ENCODE data around the gene SLC8A2.
A peak's percentile ranks its signal among the peaks of the same experiment; 100 is the strongest.
"Not testable (repeated sequence)": the region's sequence is repeated elsewhere in the genome, so short reads cannot be mapped to it uniquely, and the experiment has no call there.

Gene SLC8A2

GRCh38 chr19:47428177-47428894 is 43.4 kb downstream of the SLC8A2 start:
- peak; percentile 97 for DNase-seq

DNA sequence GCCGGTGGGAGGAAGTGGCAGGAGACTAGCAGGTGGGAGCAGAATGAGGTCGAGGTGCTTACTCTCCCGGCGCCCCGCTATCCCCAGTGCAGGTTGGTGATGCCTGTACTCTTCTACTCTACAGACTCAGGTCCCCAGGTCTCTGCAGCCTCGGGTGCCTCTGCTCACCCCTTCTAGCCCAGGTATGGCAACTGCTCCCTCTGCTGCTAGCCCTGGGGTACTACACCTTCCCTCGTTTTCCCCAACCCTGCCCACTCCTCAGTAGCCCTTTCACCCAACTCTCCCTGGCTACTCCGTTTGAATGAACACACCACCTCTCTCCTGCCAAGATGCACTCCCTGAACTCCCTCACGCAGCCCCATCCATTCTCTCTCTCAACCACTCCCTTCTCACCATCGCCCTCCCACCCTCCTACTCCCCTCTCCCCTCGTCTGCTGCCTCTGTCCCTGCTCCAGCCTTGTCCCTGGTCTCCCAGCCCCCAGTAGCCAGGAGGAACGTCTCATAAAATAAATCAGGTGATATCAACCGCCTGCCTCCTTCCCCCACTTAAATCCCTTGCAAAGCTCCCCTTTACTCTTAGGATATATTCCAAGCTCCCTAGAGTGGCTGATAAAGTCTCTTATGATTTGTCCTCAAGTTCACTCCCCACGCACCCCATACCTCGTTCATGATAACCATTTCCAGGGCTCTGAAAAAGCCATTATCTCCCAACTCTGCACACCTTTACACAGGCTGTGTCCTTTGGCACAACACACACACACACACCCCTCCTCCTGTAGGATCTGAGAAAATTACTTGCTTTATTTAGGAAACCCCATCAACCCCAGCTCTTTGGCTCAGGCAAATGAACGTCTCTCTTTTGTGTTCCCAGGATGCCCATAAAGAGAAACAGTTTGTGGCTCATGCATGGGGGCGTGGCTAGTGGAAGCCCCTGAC is 44.2 kb downstream of the SLC8A2 start:
- DNase-seq: peak; percentile 73

DNA sequence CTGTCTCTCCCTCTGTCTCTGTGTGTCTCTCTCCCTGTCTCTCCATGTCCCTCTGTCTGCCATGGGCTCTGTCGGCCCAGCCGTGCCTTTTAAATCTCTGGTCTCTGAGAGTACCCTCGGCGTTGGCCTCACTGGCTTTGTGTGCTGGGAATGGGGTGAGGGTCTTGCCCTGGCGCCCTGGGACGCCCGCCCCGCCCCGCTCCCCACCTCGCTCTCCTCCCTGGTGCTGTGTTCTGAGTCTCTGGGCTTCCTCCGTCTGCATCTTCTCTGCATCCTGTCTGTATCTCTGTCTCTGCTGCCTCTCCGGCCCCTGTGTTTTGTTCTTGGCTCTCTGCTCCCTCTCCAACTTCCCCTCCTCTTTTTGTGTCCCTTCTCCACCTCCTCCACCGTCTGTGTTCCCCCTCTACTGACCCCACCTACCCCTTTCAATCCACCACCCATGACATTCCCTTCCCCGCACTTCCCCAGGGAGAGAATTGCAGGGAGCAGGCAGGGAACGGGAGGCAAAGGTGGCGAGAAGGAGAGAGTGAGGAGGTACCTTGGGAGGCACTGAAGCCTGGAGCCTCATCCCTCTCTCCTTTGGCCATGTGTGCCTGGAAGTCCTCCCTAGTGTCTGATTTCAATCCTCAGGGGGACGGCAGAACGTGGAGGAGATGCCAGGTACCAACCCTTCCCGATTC is 48.4 kb downstream of the SLC8A2 start:
- DNase-seq: no peak

DNA sequence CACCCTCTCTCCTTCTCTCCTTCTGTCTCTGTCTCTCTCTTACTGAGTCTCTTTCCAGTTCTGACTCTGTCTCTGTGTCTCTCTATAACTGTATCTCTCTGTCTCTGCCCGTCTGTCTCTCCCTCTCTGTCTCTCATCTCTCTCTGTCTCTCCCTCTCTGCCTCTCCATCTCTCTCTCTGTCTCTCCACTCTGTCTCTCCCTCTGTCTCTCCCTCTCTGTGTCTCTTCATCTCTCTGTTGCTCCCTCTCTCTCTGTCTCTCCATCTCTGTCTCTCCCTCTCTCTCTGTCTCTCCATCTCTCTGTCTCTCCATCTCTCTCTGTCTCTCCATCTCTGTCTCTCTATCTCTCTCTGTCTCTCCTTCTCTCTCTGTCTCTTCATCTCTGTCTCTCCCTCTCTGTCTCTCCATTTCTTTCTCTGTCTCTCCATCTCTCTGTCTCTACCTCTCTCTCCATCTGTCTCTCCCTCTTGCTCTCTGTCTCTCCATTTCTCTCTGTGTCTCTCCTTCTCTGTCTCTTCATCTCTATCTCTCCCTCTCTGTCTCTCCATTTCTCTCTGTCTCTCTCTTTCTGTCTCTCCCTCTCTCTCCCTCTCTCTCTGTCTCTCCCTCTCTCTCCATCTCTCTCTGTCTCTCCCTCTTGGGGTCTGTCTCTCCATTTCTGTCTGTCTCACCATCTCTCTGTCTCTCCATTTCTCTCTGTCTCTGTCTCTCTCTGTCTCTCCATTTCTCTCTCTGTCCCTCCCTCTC is 49.1 kb downstream of the SLC8A2 start:
- no peak for DNase-seq

DNA sequence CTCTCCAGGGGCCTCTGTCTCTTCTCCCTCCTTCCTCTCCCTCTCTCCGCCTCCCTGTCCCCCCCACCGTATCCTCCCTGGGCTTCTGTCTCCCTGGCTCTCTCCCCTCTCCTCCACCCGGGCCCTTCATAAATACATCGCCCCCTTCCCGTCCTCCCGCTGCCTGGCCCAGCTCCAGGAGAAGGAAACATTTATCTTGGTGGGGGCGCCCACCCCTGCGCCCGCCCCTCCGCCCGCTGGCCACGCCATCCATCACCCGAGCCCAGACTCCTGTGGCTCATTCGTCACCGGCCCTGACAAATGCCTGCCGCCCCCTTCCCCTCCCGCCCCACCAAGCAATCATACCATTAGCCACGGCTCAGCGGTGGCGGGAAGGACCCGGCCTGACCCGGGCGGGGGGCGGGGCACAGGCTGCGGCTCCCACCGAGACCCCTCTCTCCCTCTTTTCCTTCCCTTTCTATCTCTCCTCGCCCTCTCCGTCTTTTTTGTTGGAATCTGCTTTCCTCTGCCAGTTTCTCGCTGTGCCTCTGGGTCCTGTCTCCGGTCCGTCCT is 49.8 kb downstream of the SLC8A2 start:
- peak; percentile 73 for DNase-seq

GRCh38 chr19:47421244-47421786 is 50.4 kb downstream of the SLC8A2 start:
- DNase-seq: no peak

DNA sequence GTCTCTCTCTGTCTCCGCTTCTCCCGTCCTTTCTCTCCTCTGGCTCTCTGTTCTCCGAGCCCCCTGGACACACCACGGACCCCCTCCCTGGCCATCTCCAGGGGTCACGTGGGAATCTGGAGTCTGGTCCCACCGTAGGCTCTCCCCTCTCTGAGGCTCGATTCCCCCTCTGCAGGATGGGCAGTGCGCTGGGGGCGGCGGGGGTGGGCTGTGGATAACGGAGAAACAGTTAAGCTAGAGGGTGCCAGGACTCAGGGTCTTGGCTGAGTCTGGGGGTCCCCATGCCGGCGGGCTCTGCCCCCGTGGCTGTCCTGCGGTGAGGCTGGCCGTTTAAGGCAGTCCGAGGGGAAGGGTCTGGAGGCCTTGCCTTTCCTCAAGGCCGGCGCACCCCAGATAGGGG is 51.9 kb downstream of the SLC8A2 start:
- no peak for DNase-seq

- DNase-seq: peak; percentile 53
Measured at GRCh38 chr19:47419030-47419783, 52.5 kb downstream of the SLC8A2 start, which contains the start of gene MEIS3. MEIS3 (minus strand) TSS chr19:47419527; CDS start chr19:47419081, 446 bp downstream.

DNA sequence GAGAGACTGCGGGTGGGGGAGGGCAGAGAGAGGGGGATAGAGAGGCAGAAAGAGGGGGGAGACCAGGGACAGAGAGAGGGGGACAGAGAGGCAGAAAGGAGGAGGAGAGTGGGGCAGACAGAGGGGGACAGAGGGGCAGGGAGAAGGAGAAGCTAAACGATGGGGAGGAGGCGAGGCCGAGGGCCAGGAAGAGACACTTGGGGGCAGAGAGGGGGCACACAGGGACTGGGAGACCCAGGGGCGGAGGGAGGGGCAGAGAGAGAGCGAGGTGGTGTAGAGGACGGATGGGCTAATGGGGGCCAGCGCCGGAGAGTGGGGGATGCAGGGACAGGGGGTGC is 53.0 kb downstream of the SLC8A2 start:
- no peak for DNase-seq

DNA sequence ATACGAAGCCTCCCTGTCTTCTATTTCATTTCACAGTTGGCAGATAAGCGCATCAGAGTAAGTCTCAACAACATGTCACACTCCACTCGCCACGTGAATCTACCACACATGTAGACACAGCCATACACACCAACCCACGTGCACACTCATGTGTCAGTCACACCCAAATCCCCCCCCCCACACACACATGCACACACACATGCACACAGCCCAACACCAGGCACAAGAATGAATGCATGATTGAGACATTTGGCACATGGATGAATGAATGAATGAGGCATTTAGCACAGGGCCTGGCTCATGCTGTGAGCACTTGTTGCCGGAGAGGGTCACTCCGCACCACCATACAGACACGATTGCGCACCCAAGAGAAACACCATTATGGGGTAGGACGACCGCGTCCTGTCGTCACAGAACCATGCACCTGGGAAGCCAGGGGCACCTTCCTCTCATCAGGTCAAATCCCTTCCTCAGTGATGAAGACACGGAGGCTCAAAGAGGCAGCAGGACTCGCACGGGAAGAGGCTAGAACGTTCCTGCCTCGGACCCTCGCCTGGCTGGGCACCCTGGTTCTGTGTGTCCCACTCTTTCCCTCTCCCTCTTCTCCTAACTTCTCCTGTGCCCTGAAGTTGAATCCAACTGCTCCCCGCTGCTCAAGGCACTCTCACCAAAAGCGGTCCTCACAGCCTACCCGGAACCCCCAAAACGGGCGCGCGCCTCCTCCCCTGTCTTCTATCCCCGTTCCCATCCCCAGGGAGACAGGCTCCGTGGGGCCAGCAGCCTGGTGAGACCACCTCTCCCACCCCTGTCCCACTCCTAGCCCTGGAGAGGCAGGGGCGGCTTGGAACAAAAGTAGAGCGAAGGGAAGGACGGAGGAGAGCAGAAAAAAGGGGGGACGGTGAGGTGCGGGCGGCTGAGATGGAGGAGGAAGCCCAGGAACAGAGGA is 53.7 kb downstream of the SLC8A2 start:
- DNase-seq: peak; percentile 21

- no peak for DNase-seq
Measured at GRCh38 chr19:47417107-47417745, 54.5 kb downstream of the SLC8A2 start.

DNA sequence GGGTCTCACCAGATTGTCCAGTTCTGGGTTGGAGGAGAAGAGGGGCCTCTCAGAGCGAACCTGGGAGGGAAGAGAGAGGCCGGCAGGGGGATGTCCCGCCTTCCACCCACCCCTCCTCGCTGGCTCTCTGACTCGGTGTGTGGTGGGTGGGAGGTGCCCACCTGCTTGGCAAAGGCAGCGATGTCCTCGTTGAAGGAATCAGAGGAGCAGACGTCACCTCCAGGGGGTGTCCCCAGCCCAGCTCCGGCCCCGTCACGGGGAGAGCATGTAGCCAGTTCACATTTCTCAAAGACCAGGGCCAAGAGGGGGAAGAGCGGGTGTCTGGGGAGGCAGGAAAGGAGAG is 55.1 kb downstream of the SLC8A2 start:
- no peak for DNase-seq

DNA sequence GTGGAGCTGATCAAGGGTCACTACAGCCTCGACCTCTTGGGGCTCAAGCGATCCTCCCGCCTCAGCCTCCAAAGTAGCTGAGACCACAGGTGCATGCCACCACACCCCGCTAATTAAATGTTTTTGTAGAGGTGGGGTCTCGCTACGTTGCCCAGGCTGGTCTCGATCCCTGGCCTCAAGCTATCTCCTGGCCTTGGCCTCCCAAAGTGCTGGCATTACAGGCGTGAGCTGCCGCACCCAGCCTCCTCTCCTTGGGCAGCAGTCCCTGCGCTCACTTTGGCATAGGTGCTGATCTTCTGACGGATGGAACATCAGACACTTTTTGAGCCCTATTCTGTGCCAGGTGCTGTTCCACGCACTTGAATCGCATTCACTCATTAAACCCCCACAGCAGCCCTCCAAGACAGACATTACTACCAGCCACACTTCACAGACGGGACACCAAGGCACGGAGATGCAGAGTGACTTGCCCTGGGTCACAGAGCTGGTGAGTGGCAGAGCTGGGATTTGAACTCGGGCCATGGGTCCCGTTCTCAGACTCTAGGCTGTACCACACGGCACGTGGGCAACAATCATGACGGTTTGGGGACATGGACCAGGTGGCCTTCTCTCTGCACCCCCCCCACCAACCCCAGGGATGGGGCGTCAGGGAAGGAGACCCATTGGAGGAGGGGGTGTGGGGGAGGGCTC is 55.6 kb downstream of the SLC8A2 start:
- DNase-seq: no peak

- DNase-seq: peak; percentile 58
Measured at GRCh38 chr19:47414469-47414868, 57.2 kb downstream of the SLC8A2 start.

DNA sequence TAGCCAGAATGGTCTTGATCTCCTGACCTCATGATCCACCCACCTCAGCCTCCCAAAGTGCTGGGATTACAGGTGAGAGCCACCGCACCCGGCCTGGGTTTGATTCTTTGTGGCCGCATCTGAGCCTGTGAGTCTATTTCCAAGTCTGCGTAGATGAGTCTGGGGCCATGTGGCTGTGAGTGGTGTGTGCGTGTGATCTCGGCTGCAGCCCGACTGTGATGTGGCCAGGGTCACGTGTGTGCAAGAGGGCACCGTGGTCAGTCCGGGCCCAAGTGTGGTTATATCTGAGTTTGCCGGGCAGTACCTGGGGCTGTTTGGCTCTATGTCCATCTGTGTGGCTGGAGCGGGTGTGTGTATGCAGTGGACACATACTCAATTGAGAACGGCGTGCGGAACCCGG is 57.8 kb downstream of the SLC8A2 start:
- DNase-seq: no peak

- not testable (repeated sequence) for DNase-seq
Measured at GRCh38 chr19:47411696-47412095, 60.0 kb downstream of the SLC8A2 start.

GRCh38 chr19:47411101-47411500 is 60.6 kb downstream of the SLC8A2 start:
- DNase-seq: no peak

DNA sequence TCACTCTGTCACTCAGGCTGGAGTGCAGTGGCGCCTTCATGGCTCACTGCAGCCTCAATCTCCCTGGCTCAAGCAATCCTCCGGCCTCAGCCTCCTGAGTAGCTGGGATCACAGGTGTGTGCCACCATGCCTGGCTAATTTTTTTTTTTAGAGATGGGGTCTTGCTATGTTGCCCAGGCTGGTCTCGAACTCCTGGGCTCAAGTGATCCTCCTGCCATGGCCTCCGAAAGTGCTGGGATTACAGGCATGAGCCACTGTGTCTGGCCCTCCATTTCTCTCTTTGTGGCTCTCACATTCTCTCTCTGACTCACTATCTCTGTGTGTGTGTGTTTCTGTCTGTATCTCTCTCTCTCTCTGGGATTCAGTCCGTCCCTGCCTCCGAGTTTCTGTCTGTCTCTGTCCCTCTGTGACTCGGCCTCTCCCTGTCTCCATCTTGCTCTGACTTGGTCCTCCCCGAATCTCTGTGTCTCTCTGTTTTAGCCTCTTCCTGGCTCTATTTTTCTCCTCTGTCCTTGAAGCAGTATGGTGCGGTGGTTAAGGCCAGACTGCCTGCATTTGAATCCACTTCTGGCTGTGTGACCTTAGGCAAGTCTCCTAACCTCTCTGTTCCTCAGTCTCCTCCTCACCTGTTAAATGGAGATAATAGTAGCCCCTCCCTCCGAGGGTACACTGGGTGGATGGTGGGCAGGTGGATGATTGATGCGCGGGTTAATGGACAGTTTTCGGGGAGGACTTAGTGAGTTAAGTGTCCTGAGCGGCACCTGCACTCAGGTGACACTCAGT is 63.3 kb downstream of the SLC8A2 start:
- no peak for DNase-seq

Data from NCI-H69 (cell line).